WTC11 (cell line): ENCODE results near the gene ERF.

Source experiments
- KAT7 ChIP-seq: sonication (generic); formaldehyde crosslinking; IDR thresholded peaks from 2 replicates; pipeline ENCODE4 v1.8.1; 2023; ENCODE audit warnings: missing genetic modification reagents, mild to moderate bottlenecking, borderline replicate concordance
- PRDM15 ChIP-seq: sonication (generic); formaldehyde crosslinking; IDR thresholded peaks from 2 replicates; pipeline ENCODE4 v1.8.0; 2022; ENCODE audit warnings: missing genetic modification reagents

- no peak for TF ChIP-seq KAT7 (CRISPR knock-in tag)
- TF ChIP-seq PRDM15 (CRISPR knock-in tag): no peak
Measured at GRCh38 chr19:42253245-42254088, 1.5 kb downstream of the ERF start.
